B cell (primary cell): Measurements from ENCODE around the gene DLG2. TPM values are rescaled to one million over a fixed set of nuclear protein-coding genes. Genes with fewer than 3 reads are reported as not detected.

Source experiments
- ATAC-seq: fragments of 200-7000 bp; cut with Tn5 transposase; one replicate; pipeline ENCODE4 v1.10.0; 2021; ENCODE audit warnings: low read depth, mild to moderate bottlenecking, moderate number of reproducible peaks, moderate library complexity
- CTCF ChIA-PET: fragments of 350-600 bp; sonication (Branson Sonifier 250); formaldehyde crosslinking; loops from one replicate; lab custom pipeline; 2021; ENCODE audit warnings: antibody characterized with exemption, inconsistent platforms; lab: Charles Lee
- POLR2A ChIA-PET: fragments of 350-600 bp; sonication (Branson Sonifier 250); formaldehyde crosslinking; loops from one replicate; lab custom pipeline; 2021; ENCODE audit warnings: antibody characterized with exemption; lab: Charles Lee
- DNase-seq: peaks from one replicate; pipeline ENCODE4 v3.0.0; 2013
- H2AFZ ChIP-seq: 2 replicates; pipeline ENCODE4 v1.6.1; 2012; ENCODE audit warnings: mild to moderate bottlenecking, low read depth, low read length; ENCODE audit not compliant: insufficient read depth, poor library complexity, severe bottlenecking
- H3K27ac ChIP-seq, 2 donors: 1 replicate in 1 of 2; 2 replicates in 1 of 2; pipeline ENCODE4 v1.5.1; 2012 to 2013; ENCODE audit warnings: low read length in 2 of 2, mild to moderate bottlenecking in 2 of 2, moderate library complexity in 1 of 2
- H3K27me3 ChIP-seq, 4 experiments: fragments of 200-600 bp in 1 of 4; sonication (generic) in 1 of 4; replicated peaks in 1 of 4; 1 replicate in 2 of 4; 2 replicates in 2 of 4; pipeline versions ENCODE4 v1.6.1 to v1.7.0; 2013 to 2016; ENCODE audit warnings: low read length in 3 of 4, mild to moderate bottlenecking in 2 of 4, mixed read lengths in 1 of 4, moderate library complexity in 1 of 4; ENCODE audit not compliant: insufficient read depth in 4 of 4, control insufficient read depth in 3 of 4; ENCODE audit errors: control extremely low read depth in 1 of 4
- H3K36me3 ChIP-seq, 2 experiments: replicated peaks in 1 of 2; 1 replicate in 1 of 2; 2 replicates in 1 of 2; pipeline versions ENCODE4 v1.6.1 to v1.7.1; 2013; ENCODE audit warnings: low read length in 1 of 2; ENCODE audit not compliant: insufficient read depth in 2 of 2, control insufficient read depth in 1 of 2; ENCODE audit errors: control extremely low read depth in 1 of 2, extremely low read depth in 1 of 2
- H3K4me1 ChIP-seq, 2 donors: fragments of 200-600 bp in 1 of 2; sonication (generic) in 1 of 2; 1 replicate in 1 of 2; 2 replicates in 1 of 2; pipeline versions ENCODE4 v1.5.1 to v1.6.1; 2013 to 2017; ENCODE audit warnings: low read length in 2 of 2; ENCODE audit not compliant: control insufficient read depth in 2 of 2, insufficient read depth in 2 of 2
- H3K4me2 ChIP-seq: replicated peaks from 2 replicates; pipeline ENCODE3; 2012; ENCODE audit warnings: mild to moderate bottlenecking, low read depth, low read length; ENCODE audit not compliant: poor library complexity, severe bottlenecking
- H3K4me3 ChIP-seq, 5 experiments: fragments of 200-600 bp in 1 of 5; sonication (generic) in 1 of 5; 1 replicate in 3 of 5; 2 replicates in 2 of 5; pipeline versions ENCODE4 v1.5.1 to v1.7.0; 2011 to 2016; ENCODE audit warnings: low read length in 4 of 5, mild to moderate bottlenecking in 4 of 5, low read depth in 2 of 5, control low read depth in 1 of 5, moderate library complexity in 1 of 5; ENCODE audit not compliant: insufficient read depth in 1 of 5; ENCODE audit errors: control extremely low read depth in 1 of 5, extremely low read depth in 1 of 5
- H3K79me2 ChIP-seq: fragments of 200-600 bp; sonication (generic); one replicate; pipeline ENCODE4 v1.6.0; 2016; ENCODE audit warnings: low read length; ENCODE audit not compliant: control insufficient read depth, insufficient read depth
- H3K9ac ChIP-seq: fragments of 200-600 bp; sonication (generic); 2 replicates; pipeline ENCODE4 v1.6.1; 2017; ENCODE audit warnings: mild to moderate bottlenecking, low read length, moderate library complexity
- H3K9me3 ChIP-seq, 3 donors: one replicate each; pipeline versions ENCODE4 v1.6.1 to v1.7.1; 2013; ENCODE audit warnings: low read length in 2 of 3; ENCODE audit not compliant: control insufficient read depth in 2 of 3, insufficient read depth in 1 of 3; ENCODE audit errors: control extremely low read depth in 1 of 3
- H4K20me1 ChIP-seq: 2 replicates; pipeline ENCODE4 v1.6.0; 2012; ENCODE audit warnings: mild to moderate bottlenecking, low read length; ENCODE audit not compliant: insufficient read depth, control insufficient read depth, poor library complexity, severe bottlenecking
- H3K27ac Mint-ChIP-seq: one replicate; pipeline ENCODE4 v1.8.0; 2021; ENCODE audit warnings: mixed read lengths
- H3K27me3 Mint-ChIP-seq: one replicate; pipeline ENCODE4 v1.8.0; 2021; ENCODE audit warnings: mixed read lengths
- H3K4me1 Mint-ChIP-seq: one replicate; pipeline ENCODE4 v1.8.0; 2021; ENCODE audit warnings: mixed read lengths
- H3K4me3 Mint-ChIP-seq: one replicate; pipeline ENCODE4 v1.8.0; 2021; ENCODE audit warnings: mixed read lengths
- H3K9me3 Mint-ChIP-seq: one replicate; pipeline ENCODE4 v1.8.0; 2022; ENCODE audit warnings: mixed read lengths; ENCODE audit not compliant: insufficient read depth
- CTCF ChIP-seq: fragments of 200-600 bp; IDR thresholded peaks from one replicate; pipeline ENCODE4 v1.8.0; 2022; ENCODE audit warnings: antibody characterized with exemption, mild to moderate bottlenecking
- EZH2 ChIP-seq: IDR thresholded peaks from 2 replicates; pipeline ENCODE4 v1.6.1; 2012; ENCODE audit warnings: borderline replicate concordance, low read depth, mild to moderate bottlenecking, moderate library complexity, low read length; ENCODE audit not compliant: insufficient read depth, poor library complexity, severe bottlenecking
- WGBS: methylation state at CpG from one replicate; pipeline ENCODE4 v1.1.5; 2013; ENCODE audit warnings: missing lambda C conversion rate; ENCODE audit not compliant: insufficient coverage; 5-methylcytosine and 5-hydroxymethylcytosine counted together
- intact Hi-C: fragments of 100-400 bp; cut with micrococcal nuclease; formaldehyde crosslinking; loops from one replicate; pipeline ENCODE4 v1.10.0; 2022
- polyA plus RNA-seq: library from polyadenylated mRNA; depleted of rRNA; stranded (reverse); fragments of >200 nt; gene quantifications from 2 replicates; pipeline ENCODE4 v1.2.3, GENCODE V29; 2012
- total RNA-seq, 2 donors: library from RNA; stranded (reverse); fragments of 120-200 nt in 1 of 2; gene quantifications; 1 replicate in 1 of 2; 2 replicates in 1 of 2; pipeline versions ENCODE4 v1.2.3 to v1.2.4, GENCODE V29; 2013 to 2022

Gene DLG2
- total and polyA plus RNA-seq, 2 donors (not counting 1 experiment from before 2014, with no cell fraction given) = 0.54 to 5.4 TPM

DNA sequence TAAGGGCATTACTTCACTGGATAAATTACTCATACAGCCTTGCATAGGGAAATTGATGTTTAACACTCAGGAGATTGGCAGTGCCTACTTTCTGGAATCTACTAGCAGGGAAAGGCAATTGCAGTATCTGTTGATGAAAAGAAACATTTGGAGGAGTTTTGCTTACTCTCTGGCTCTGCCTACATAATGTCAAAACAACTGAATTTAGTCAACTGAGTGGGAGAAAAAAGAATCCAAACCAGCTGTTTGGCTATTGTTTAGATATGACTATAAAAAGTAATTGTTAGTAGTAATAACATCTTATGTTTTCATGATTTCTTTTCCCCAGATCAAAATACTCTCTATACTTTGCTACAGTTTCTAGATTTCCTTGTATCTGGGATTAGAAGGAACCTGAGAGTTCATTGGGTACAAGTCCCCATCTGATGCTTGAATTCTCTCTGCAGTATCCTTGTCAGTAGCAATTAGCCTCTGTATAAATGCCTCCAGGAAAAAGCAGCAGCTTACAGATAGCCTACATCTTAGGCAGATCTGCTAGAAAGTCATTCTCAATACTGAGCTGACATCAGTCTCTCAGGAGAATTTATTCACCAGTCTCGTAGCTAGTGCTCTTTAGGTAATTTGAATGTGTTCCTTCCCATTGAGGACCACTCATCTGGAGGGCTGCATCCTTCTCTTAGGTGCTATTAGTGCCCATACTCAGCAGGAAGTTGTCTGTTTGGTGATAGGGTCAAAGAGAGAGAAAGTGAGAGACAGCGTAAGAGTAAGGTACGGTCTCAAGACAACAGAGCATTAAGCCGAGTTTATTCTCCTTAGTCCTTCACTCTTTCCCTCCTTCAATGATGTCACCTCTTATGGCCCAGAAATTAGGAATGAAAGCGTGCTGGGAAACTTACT lies 2155.1 kb downstream of the DLG2 start:
- no peak overlapping the region for H3K4me3 ChIP-seq
- no peak overlapping the region for H3K4me2 ChIP-seq
- H3K9me3 ChIP-seq = no peaks in the 10 kb centered on the region
- H2AFZ ChIP-seq = peak overlapping the region; percentile 17
- H4K20me1 ChIP-seq = no peaks in the 10 kb centered on the region
- ChIA-PET CTCF (no interaction called here), POLR2A (no interaction called here)
- DNase-seq (no peak), ATAC-seq (no peak)
- intact Hi-C loops = no loop called here
- TF ChIP-seq EZH2 (no peak), CTCF (no peak)
- Mint-ChIP-seq H3K4me1 (no peaks in the 10 kb centered on the region), H3K4me3 (no peak overlapping the region), H3K27ac (no peak overlapping the region), H3K27me3 (peaks cover 9% of the 10 kb centered on the region), H3K9me3 (no peaks in the 10 kb centered on the region)
- no peaks in the 10 kb centered on the region for H3K4me1 ChIP-seq
- H3K27me3 ChIP-seq = no peaks in the 10 kb centered on the region
- WGBS = 20% methylated on average over 1 of the region's 5 CpGs
- H3K9ac ChIP-seq = no peak overlapping the region
- no peaks in the 10 kb centered on the region for H3K79me2 ChIP-seq
- H3K27ac ChIP-seq = no peak overlapping the region
- no peaks in the 10 kb centered on the region for H3K36me3 ChIP-seq

GRCh38 chr11:83467837-83468236 lies 2159.3 kb downstream of the DLG2 start:
- WGBS = no CpG with 5 or more reads among the region's 1 CpG
- Mint-ChIP-seq H3K4me1 (no peaks in the 10 kb centered on the region), H3K27ac (no peak overlapping the region), H3K9me3 (no peaks in the 10 kb centered on the region), H3K4me3 (no peak overlapping the region), H3K27me3 (peaks cover 7% of the 10 kb centered on the region)
- Histone ChIP-seq H4K20me1 (no peaks in the 10 kb centered on the region), H3K79me2 (no peaks in the 10 kb centered on the region), H3K4me3 (no peak overlapping the region), H2AFZ (no peak overlapping the region), H3K27ac (no peak overlapping the region), H3K4me1 (no peaks in the 10 kb centered on the region), H3K36me3 (no peaks in the 10 kb centered on the region), H3K4me2 (no peak overlapping the region), H3K9me3 (no peaks in the 10 kb centered on the region), H3K9ac (no peak overlapping the region), H3K27me3 (peaks cover 0 to 3% (median 0%) of the 10 kb centered on the region in 4 experiments)
- intact Hi-C loops = no loop called here
- no peak for DNase-seq
- no peak for ATAC-seq
- no peak for TF ChIP-seq EZH2
- no peak for TF ChIP-seq CTCF
- ChIA-PET POLR2A (no interaction called here), CTCF (no interaction called here)
